Upper lobe of right lung (tissue), 1 donor: ENCODE results near the gene NLRP5. TPM values are rescaled to one million over a fixed set of nuclear protein-coding genes. Genes with fewer than 3 reads are reported as not detected.
"Not testable (repeated sequence)": the region's sequence is repeated elsewhere in the genome, so short reads cannot be mapped to it uniquely, and the experiment has no call there.

Experiments
- ATAC-seq: fragments of 200-7000 bp; cut with Tn5 transposase; one replicate; pipeline ENCODE4 v1.9.1; 2020; ENCODE audit warnings: mild to moderate bottlenecking, moderate library complexity
- DNase-seq: peaks from one replicate; pipeline ENCODE4 v3.0.0-alpha.2; 2020
- H3K27ac ChIP-seq: fragments of 200-600 bp; one replicate; pipeline ENCODE4 v1.8.0; 2022
- H3K27me3 ChIP-seq: fragments of 200-600 bp; one replicate; pipeline ENCODE4 v1.8.0; 2022; ENCODE audit warnings: mild to moderate bottlenecking
- H3K36me3 ChIP-seq: fragments of 200-600 bp; one replicate; pipeline ENCODE4 v1.8.0; 2022
- H3K4me1 ChIP-seq: fragments of 200-600 bp; one replicate; pipeline ENCODE4 v1.8.0; 2022
- H3K4me3 ChIP-seq: fragments of 200-600 bp; one replicate; pipeline ENCODE4 v1.8.0; 2022; ENCODE audit warnings: mild to moderate bottlenecking
- H3K9me3 ChIP-seq: fragments of 200-600 bp; one replicate; pipeline ENCODE4 v1.8.0; 2022
- CTCF ChIP-seq: fragments of 200-600 bp; IDR thresholded peaks from one replicate; pipeline ENCODE4 v1.8.0; 2022; ENCODE audit warnings: antibody characterized with exemption
- intact Hi-C: fragments of 100-400 bp; cut with DNase I; formaldehyde crosslinking; loops from one replicate; pipeline ENCODE4 v1.11.0; 2022
- long read RNA-seq: library from polyadenylated mRNA; unstranded; transcript quantifications from one replicate; pipeline ENCODE4 v2.0.0, GENCODE V29; 2021
- total RNA-seq: library from RNA; stranded (reverse); fragmentation: NEBNext Ultra II Directional; extraction: Animal tissue kit (Norgen Biotek cat#: 25700); gene quantifications from one replicate; pipeline ENCODE4 v1.2.1, GENCODE V29; 2021
- donor health status: DM: no; HTN: yes; CAD: no; lungs with severe emphysema.

NLRP5 gene
- total RNA-seq: not detected
- long read RNA-seq: 0 reads

GRCh38 chr19:55986487-55986886 lies at the start of gene NLRP5:
TSS of gene NLRP5 (plus strand) at chr19:55986775.
- no peak within 1 kb of the TSS for H3K4me3 ChIP-seq

GRCh38 chr19:55939206-55939605 lies 47.4 kb upstream of the NLRP5 start:
- DNase-seq (no peak), ATAC-seq (no peak)
- TF ChIP-seq CTCF: no peak
- intact Hi-C loops: no loop called here
- Histone ChIP-seq H3K36me3 (no peaks in the 10 kb centered on the region), H3K4me1 (no peaks in the 10 kb centered on the region), H3K9me3 (no peaks in the 10 kb centered on the region), H3K4me3 (no peak overlapping the region), H3K27ac (no peak overlapping the region), H3K27me3 (no peaks in the 10 kb centered on the region)

More at GRCh38 chr19:55986487-55986886, at the start of gene NLRP5:
- H3K4me1 ChIP-seq: no peaks in the 10 kb centered on the region
- ATAC-seq: no peak
- intact Hi-C loops: no loop called here
- no peak within 1 kb of the TSS for H3K27ac ChIP-seq
- TF ChIP-seq CTCF: no peak
- no peaks in the 10 kb centered on the region for H3K27me3 ChIP-seq
- no peaks in the 10 kb centered on the region for H3K9me3 ChIP-seq
- no peaks in the 10 kb centered on the region for H3K36me3 ChIP-seq
- DNase-seq: no peak

- Histone ChIP-seq H3K4me3 (no peak overlapping the region), H3K36me3 (no peaks in the 10 kb centered on the region), H3K4me1 (no peaks in the 10 kb centered on the region), H3K27ac (no peak overlapping the region), H3K27me3 (no peaks in the 10 kb centered on the region), H3K9me3 (no peaks in the 10 kb centered on the region)
- no peak for DNase-seq
- ATAC-seq: no peak
- intact Hi-C loops: no loop called here
- TF ChIP-seq CTCF: no peak
These were observed 46.3 kb upstream of the NLRP5 start for GRCh38 chr19:55940306-55940705.

- Histone ChIP-seq H3K9me3 (no peaks in the 10 kb centered on the region), H3K36me3 (no peaks in the 10 kb centered on the region), H3K4me3 (no peak within 1 kb of the TSS), H3K27me3 (no peaks in the 10 kb centered on the region), H3K4me1 (no peaks in the 10 kb centered on the region), H3K27ac (no peak within 1 kb of the TSS)
- no peak for ATAC-seq
- DNase-seq: no peak
- intact Hi-C loops: no loop called here
- no peak for TF ChIP-seq CTCF
These were observed 39.0 kb upstream of the NLRP5 start, which contains the start of gene NLRP8 for GRCh38 chr19:55947532-55947931. TSS of gene NLRP8 (plus strand) at chr19:55947832.

- H3K4me3 ChIP-seq, H3K4me1 ChIP-seq, ATAC-seq, H3K36me3 ChIP-seq, H3K27ac ChIP-seq, intact Hi-C loops, DNase-seq, H3K27me3 ChIP-seq, H3K9me3 ChIP-seq: not testable (repeated sequence)
These were observed 36.0 kb upstream of the NLRP5 start for GRCh38 chr19:55950566-55950965.

- no peak for TF ChIP-seq CTCF
- ATAC-seq: no peak
- no peaks in the 10 kb centered on the region for H3K9me3 ChIP-seq
- no peak for DNase-seq
- H3K4me1 ChIP-seq: no peaks in the 10 kb centered on the region
- intact Hi-C loops: no loop called here
- H3K36me3 ChIP-seq: no peaks in the 10 kb centered on the region
- no peaks in the 10 kb centered on the region for H3K27me3 ChIP-seq
- no peak overlapping the region for H3K27ac ChIP-seq
- no peak overlapping the region for H3K4me3 ChIP-seq
These were observed 30.1 kb upstream of the NLRP5 start for GRCh38 chr19:55956431-55956830.
